ENCODE data around the gene SLC7A6. TPM values are rescaled to one million over a fixed set of nuclear protein-coding genes. Genes with fewer than 3 reads are reported as not detected.

Gene SLC7A6
- total and polyA plus RNA-seq, 10 of the 15 experiments (the other 5 are each of a cell fraction or from before 2014, with no cell fraction given) = 8.2 to 60.4 (median 28.6) TPM

DNA sequence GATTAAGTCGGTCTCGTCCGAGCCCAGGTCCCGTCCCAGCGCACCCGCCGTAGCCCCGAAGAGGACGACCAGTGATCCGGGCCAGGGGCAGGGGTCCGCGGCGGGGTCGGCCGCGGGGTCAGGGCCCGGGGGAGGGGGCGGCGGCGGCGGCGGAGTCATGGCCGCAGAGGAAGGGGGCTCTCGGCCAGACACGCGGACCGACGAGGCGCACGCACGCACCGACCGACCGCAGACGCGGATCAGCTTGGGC is 28.5 kb upstream of the SLC7A6 start, which contains the start of gene ESRP2:
ESRP2 (minus strand) TSS at position 241 of the 250 bp plus-strand sequence; CDS start at position 159, 82 bp downstream.
- Histone ChIP-seq H3K9me3 (replicated peaks; ENCODE audit: control insufficient read depth, insufficient read depth, low read length) (no peaks in the 10 kb centered on the region), H3K79me2 (ENCODE audit: control insufficient read depth, insufficient read depth, low read length) (no peaks in the 10 kb centered on the region), H3K4me3 (peak within 1 kb of the TSS; percentile 62), H3K27ac (ENCODE audit: control insufficient read depth, insufficient read depth) (peak within 1 kb of the TSS; percentile 14; the same call in 1 of the 2 replicates), H3K4me1 (ENCODE audit: control insufficient read depth, insufficient read depth, low read length) (peaks cover 11% of the 10 kb centered on the region), H3K4me2 (ENCODE audit: control insufficient read depth, insufficient read depth) (peak within 1 kb of the TSS; percentile 98), H2AFZ (ENCODE audit: control insufficient read depth, low read depth, low read length) (peak within 1 kb of the TSS; percentile 97), H3K36me3 (ENCODE audit: control insufficient read depth in 2 of 2, insufficient read depth in 2 of 2, low read length in 1 of 2) (no peaks in the 10 kb centered on the region), H4K20me1 (ENCODE audit: control insufficient read depth, insufficient read depth) (no peaks in the 10 kb centered on the region), H3K9ac (ENCODE audit: control insufficient read depth, insufficient read depth, low read length) (peak within 1 kb of the TSS; percentile 68), H3K27me3 (replicated peaks in 1 of 2; ENCODE audit: control insufficient read depth in 2 of 2, insufficient read depth in 2 of 2, low read length in 1 of 2) (no peaks in the 10 kb centered on the region)
- POLR2A ChIA-PET = interaction anchor here (0.6 to 1.0 kb wide), 2 partner anchors 9 to 487 kb away, joined by 3 read pairs; no protein-coding TSS in a partner anchor
- no TSS peak for BruUV-seq (replicated peaks)
- SMC1A ChIA-PET (ENCODE audit: uncharacterized antibody, unreplicated experiment) = no interaction called here
- ATAC-seq = no peak
- in situ Hi-C loops (cut with MboI) = no loop called here
- intact Hi-C loops (cut with micrococcal nuclease; ENCODE audit: unreplicated experiment) = no loop called here
- 21% methylated on average over 23 of the region's 36 CpGs for WGBS (ENCODE audit: insufficient coverage, insufficient replicate concordance, low lambda C conversion rate, missing lambda C conversion rate)
- CTCF ChIA-PET = no interaction called here
- TF ChIP-seq CHD1 (IDR thresholded peaks at IDR 0.05; ENCODE audit: low read depth, low read length) (no peak), NFYB (IDR thresholded peaks at IDR 0.05; ENCODE audit: insufficient read depth, low read depth, low read length) (no peak), EP300 (IDR thresholded peaks at IDR 0.05; ENCODE audit: borderline replicate concordance in 1 of 2, control insufficient read depth in 1 of 2, low read depth in 2 of 2, low read length in 2 of 2) (no peak), NR2C1 (IDR thresholded peaks at IDR 0.05) (no peak), ZNF217 (IDR thresholded peaks at IDR 0.05) (no peak), HDGF (IDR thresholded peaks at IDR 0.05) (no peak), IKZF2 (IDR thresholded peaks at IDR 0.05) (no peak), HCFC1 (IDR thresholded peaks at IDR 0.05; ENCODE audit: low read length) (no peak), CBX3 (IDR thresholded peaks at IDR 0.05; ENCODE audit: borderline replicate concordance, low read depth) (no peak)
- TF ChIP-seq, protein P1, sequence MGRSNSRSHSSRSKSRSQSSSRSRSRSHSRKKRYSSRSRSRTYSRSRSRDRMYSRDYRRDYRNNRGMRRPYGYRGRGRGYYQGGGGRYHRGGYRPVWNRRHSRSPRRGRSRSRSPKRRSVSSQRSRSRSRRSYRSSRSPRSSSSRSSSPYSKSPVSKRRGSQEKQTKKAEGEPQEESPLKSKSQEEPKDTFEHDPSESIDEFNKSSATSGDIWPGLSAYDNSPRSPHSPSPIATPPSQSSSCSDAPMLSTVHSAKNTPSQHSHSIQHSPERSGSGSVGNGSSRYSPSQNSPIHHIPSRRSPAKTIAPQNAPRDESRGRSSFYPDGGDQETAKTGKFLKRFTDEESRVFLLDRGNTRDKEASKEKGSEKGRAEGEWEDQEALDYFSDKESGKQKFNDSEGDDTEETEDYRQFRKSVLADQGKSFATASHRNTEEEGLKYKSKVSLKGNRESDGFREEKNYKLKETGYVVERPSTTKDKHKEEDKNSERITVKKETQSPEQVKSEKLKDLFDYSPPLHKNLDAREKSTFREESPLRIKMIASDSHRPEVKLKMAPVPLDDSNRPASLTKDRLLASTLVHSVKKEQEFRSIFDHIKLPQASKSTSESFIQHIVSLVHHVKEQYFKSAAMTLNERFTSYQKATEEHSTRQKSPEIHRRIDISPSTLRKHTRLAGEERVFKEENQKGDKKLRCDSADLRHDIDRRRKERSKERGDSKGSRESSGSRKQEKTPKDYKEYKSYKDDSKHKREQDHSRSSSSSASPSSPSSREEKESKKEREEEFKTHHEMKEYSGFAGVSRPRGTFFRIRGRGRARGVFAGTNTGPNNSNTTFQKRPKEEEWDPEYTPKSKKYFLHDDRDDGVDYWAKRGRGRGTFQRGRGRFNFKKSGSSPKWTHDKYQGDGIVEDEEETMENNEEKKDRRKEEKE (IDR thresholded peaks at IDR 0.05) = no peak
- TF ChIP-seq, protein P2, sequence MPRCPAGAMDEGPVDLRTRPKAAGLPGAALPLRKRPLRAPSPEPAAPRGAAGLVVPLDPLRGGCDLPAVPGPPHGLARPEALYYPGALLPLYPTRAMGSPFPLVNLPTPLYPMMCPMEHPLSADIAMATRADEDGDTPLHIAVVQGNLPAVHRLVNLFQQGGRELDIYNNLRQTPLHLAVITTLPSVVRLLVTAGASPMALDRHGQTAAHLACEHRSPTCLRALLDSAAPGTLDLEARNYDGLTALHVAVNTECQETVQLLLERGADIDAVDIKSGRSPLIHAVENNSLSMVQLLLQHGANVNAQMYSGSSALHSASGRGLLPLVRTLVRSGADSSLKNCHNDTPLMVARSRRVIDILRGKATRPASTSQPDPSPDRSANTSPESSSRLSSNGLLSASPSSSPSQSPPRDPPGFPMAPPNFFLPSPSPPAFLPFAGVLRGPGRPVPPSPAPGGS (IDR thresholded peaks at IDR 0.05; ENCODE audit: borderline replicate concordance, insufficient read depth, low read depth, low read length, poor library complexity, severe bottlenecking) = no peak
- RAD21 ChIA-PET (ENCODE audit: unreplicated experiment) = no interaction called here
- no peak for DNase-seq (ENCODE audit: low read depth, low spot score)
- FAIRE-seq = no peak

All from GM12878 (cell line).